ENCODE data around the gene MSI2. TPM values are rescaled to one million over a fixed set of nuclear protein-coding genes. Genes with fewer than 3 reads are reported as not detected.
"Not testable (repeated sequence)": the region's sequence is repeated elsewhere in the genome, so short reads cannot be mapped to it uniquely, and the experiment has no call there.

Gene MSI2
- total RNA-seq, 2 experiments from 2014 or later: 117 to 120 TPM

- Mint-ChIP-seq H3K27me3 (no peaks in the 10 kb centered on the region), H3K9me3 (ENCODE audit: low read depth) (peaks cover 2% of the 10 kb centered on the region), H3K36me3 (peaks cover 30% of the 10 kb centered on the region), H3K4me1 (peaks cover 15% of the 10 kb centered on the region), H3K27ac (no peak overlapping the region), H3K4me3 (no peak overlapping the region)
- DNase-seq (no peak), ATAC-seq (no peak)
- CTCF ChIA-PET: interaction anchor here (1.6 kb wide), 2 partner anchors 55 to 131 kb away, joined by 5 to 7 read pairs; no protein-coding TSS in a partner anchor
Observed at GRCh38 chr17:57615836-57616757, 359.8 kb downstream of the MSI2 start.

- CTCF ChIA-PET: interaction anchor here (1.0 kb wide), 1 partner anchor 373 kb away, joined by 3 read pairs; no protein-coding TSS in a partner anchor
Observed at GRCh38 chr17:57617218-57617617, 360.9 kb downstream of the MSI2 start.

GRCh38 chr17:57619061-57619937, 363.0 kb downstream of the MSI2 start:
- CTCF ChIA-PET: interaction anchor here (4.1 kb wide), 1 partner anchor 21 kb away, joined by 12 read pairs; no protein-coding TSS in a partner anchor
- Mint-ChIP-seq H3K4me1 (peaks cover 19% of the 10 kb centered on the region), H3K27me3 (no peaks in the 10 kb centered on the region), H3K4me3 (no peak overlapping the region), H3K36me3 (peaks cover 30% of the 10 kb centered on the region), H3K27ac (peak overlapping the region; percentile 18), H3K9me3 (ENCODE audit: low read depth) (peaks cover 2% of the 10 kb centered on the region)
- no peak for DNase-seq
- ATAC-seq: no peak

More at GRCh38 chr17:57617218-57617617, 360.9 kb downstream of the MSI2 start:
- Mint-ChIP-seq H3K36me3 (peaks cover 30% of the 10 kb centered on the region), H3K4me1 (peaks cover 13% of the 10 kb centered on the region), H3K4me3 (no peak overlapping the region), H3K27ac (no peak overlapping the region), H3K9me3 (ENCODE audit: low read depth) (peaks cover 2% of the 10 kb centered on the region), H3K27me3 (no peaks in the 10 kb centered on the region)
- no peak for ATAC-seq
- DNase-seq: no peak

GRCh38 chr17:57620576-57620975, 364.3 kb downstream of the MSI2 start:
- peaks cover 19% of the 10 kb centered on the region for H3K4me1 Mint-ChIP-seq
- no peak overlapping the region for H3K4me3 Mint-ChIP-seq
- ATAC-seq: no peak
- H3K36me3 Mint-ChIP-seq: peaks cover 24% of the 10 kb centered on the region
- no peak for DNase-seq
- peaks cover 2% of the 10 kb centered on the region for H3K9me3 Mint-ChIP-seq (ENCODE audit: low read depth)
- CTCF ChIA-PET: interaction anchor here (1.2 to 4.1 kb wide), 2 partner anchors 23 to 120 kb away, joined by 3 to 12 read pairs; no protein-coding TSS in a partner anchor
- no peaks in the 10 kb centered on the region for H3K27me3 Mint-ChIP-seq
- H3K27ac Mint-ChIP-seq: no peak overlapping the region

- Mint-ChIP-seq H3K4me1 (peaks cover 19% of the 10 kb centered on the region), H3K36me3 (peaks cover 12% of the 10 kb centered on the region)
- CTCF ChIA-PET: interaction anchor here (4.1 kb wide), 1 partner anchor 24 kb away, joined by 12 read pairs; no protein-coding TSS in a partner anchor
Observed at GRCh38 chr17:57621791-57622190, 365.5 kb downstream of the MSI2 start.

GRCh38 chr17:57622306-57622682, 366.0 kb downstream of the MSI2 start:
- no peaks in the 10 kb centered on the region for H3K27me3 Mint-ChIP-seq
- no peaks in the 10 kb centered on the region for H3K9me3 Mint-ChIP-seq (ENCODE audit: low read depth)
- peaks cover 7% of the 10 kb centered on the region for H3K36me3 Mint-ChIP-seq
- H3K27ac Mint-ChIP-seq: no peak overlapping the region
- H3K4me3 Mint-ChIP-seq: no peak overlapping the region
- peaks cover 19% of the 10 kb centered on the region for H3K4me1 Mint-ChIP-seq
- no peak for ATAC-seq
- CTCF ChIA-PET: interaction anchor here (4.1 kb wide), 1 partner anchor 24 kb away, joined by 12 read pairs; no protein-coding TSS in a partner anchor
- no peak for DNase-seq

More at GRCh38 chr17:57621791-57622190, 365.5 kb downstream of the MSI2 start:
- H3K27me3 Mint-ChIP-seq; DNase-seq; H3K27ac Mint-ChIP-seq; H3K4me3 Mint-ChIP-seq; H3K9me3 Mint-ChIP-seq (ENCODE audit: low read depth); ATAC-seq: not testable (repeated sequence)

- Mint-ChIP-seq H3K36me3 (peaks cover 4% of the 10 kb centered on the region), H3K27me3 (no peaks in the 10 kb centered on the region), H3K9me3 (ENCODE audit: low read depth) (no peaks in the 10 kb centered on the region), H3K27ac (no peak overlapping the region), H3K4me3 (no peak overlapping the region), H3K4me1 (peaks cover 19% of the 10 kb centered on the region)
- ATAC-seq: no peak
- DNase-seq: no peak
- CTCF ChIA-PET: interaction anchor here (1.0 to 4.1 kb wide), 3 partner anchors 25 to 380 kb away, joined by 3 to 12 read pairs (median 4); no protein-coding TSS in a partner anchor
Observed at GRCh38 chr17:57622683-57623433, 366.5 kb downstream of the MSI2 start.

GRCh38 chr17:57623620-57624019, 367.3 kb downstream of the MSI2 start:
- peaks cover 19% of the 10 kb centered on the region for H3K4me1 Mint-ChIP-seq
- H3K36me3 Mint-ChIP-seq: peaks cover 1% of the 10 kb centered on the region
- no peak overlapping the region for H3K4me3 Mint-ChIP-seq
- CTCF ChIA-PET: interaction anchor here (1.0 to 3.6 kb wide), 4 partner anchors 25 to 380 kb away, joined by 3 to 13 read pairs (median 4); no protein-coding TSS in a partner anchor
- no peaks in the 10 kb centered on the region for H3K9me3 Mint-ChIP-seq (ENCODE audit: low read depth)
- DNase-seq: no peak
- peak overlapping the region; percentile 61 for H3K27ac Mint-ChIP-seq
- H3K27me3 Mint-ChIP-seq: no peaks in the 10 kb centered on the region
- ATAC-seq: no peak

- Mint-ChIP-seq H3K27me3 (no peaks in the 10 kb centered on the region), H3K27ac (no peak overlapping the region)
Observed at GRCh38 chr17:57624386-57624785, 368.1 kb downstream of the MSI2 start.

GRCh38 chr17:57625511-57625910, 369.2 kb downstream of the MSI2 start:
- H3K4me1 Mint-ChIP-seq: peaks cover 19% of the 10 kb centered on the region
- H3K27ac Mint-ChIP-seq: peak overlapping the region; percentile 39
- H3K4me3 Mint-ChIP-seq: no peak overlapping the region
- no peaks in the 10 kb centered on the region for H3K9me3 Mint-ChIP-seq (ENCODE audit: low read depth)
- H3K27me3 Mint-ChIP-seq: no peaks in the 10 kb centered on the region
- ATAC-seq (no peak), DNase-seq (no peak)
- CTCF ChIA-PET: interaction anchor here (3.6 kb wide), 1 partner anchor 47 kb away, joined by 13 read pairs; no protein-coding TSS in a partner anchor
- no peaks in the 10 kb centered on the region for H3K36me3 Mint-ChIP-seq

More at GRCh38 chr17:57624386-57624785, 368.1 kb downstream of the MSI2 start:
- Mint-ChIP-seq H3K9me3 (ENCODE audit: low read depth) (no peaks in the 10 kb centered on the region), H3K36me3 (no peaks in the 10 kb centered on the region), H3K4me3 (no peak overlapping the region), H3K4me1 (peaks cover 19% of the 10 kb centered on the region)
- CTCF ChIA-PET: interaction anchor here (1.0 to 3.6 kb wide), 3 partner anchors 26 to 123 kb away, joined by 4 to 13 read pairs (median 4); no protein-coding TSS in a partner anchor
- no peak for DNase-seq
- no peak for ATAC-seq

GRCh38 chr17:57625957-57626356, 369.6 kb downstream of the MSI2 start:
- H3K36me3 Mint-ChIP-seq: no peaks in the 10 kb centered on the region
- CTCF ChIA-PET: interaction anchor here (3.6 kb wide), 1 partner anchor 46 kb away, joined by 13 read pairs; no protein-coding TSS in a partner anchor
- H3K9me3 Mint-ChIP-seq (ENCODE audit: low read depth): no peaks in the 10 kb centered on the region
- H3K27me3 Mint-ChIP-seq: no peaks in the 10 kb centered on the region
- peaks cover 19% of the 10 kb centered on the region for H3K4me1 Mint-ChIP-seq
- DNase-seq (no peak), ATAC-seq (no peak)
- no peak overlapping the region for H3K4me3 Mint-ChIP-seq
- H3K27ac Mint-ChIP-seq: no peak overlapping the region

- CTCF ChIA-PET: interaction anchor here (1.3 to 3.6 kb wide), 2 partner anchors 28 to 46 kb away, joined by 3 to 13 read pairs; no protein-coding TSS in a partner anchor
- Mint-ChIP-seq H3K9me3 (ENCODE audit: low read depth) (no peaks in the 10 kb centered on the region), H3K36me3 (peaks cover 1% of the 10 kb centered on the region), H3K27ac (no peak overlapping the region), H3K4me3 (no peak overlapping the region), H3K27me3 (no peaks in the 10 kb centered on the region), H3K4me1 (peaks cover 19% of the 10 kb centered on the region)
- DNase-seq (no peak), ATAC-seq (no peak)
Observed at GRCh38 chr17:57626520-57627210, 370.3 kb downstream of the MSI2 start.

Measured in activated CD8-positive, alpha-beta memory T cell treated with anti-CD3 and anti-CD28 coated beads, Interleukin-2, amount 10 ng/mL, durations not matched to agents 7 days and 5 days (primary cell).